GM12891 (cell line): ENCODE data around the gene PADI3.

Experiments used
- POLR2A ChIP-seq: IDR thresholded peaks from 2 replicates; pipeline ENCODE4 v1.6.1; 2011; ENCODE audit warnings: low read depth, low read length, control low read depth
- POLR2AphosphoS5 ChIP-seq: IDR thresholded peaks from 2 replicates; pipeline ENCODE4 v1.6.1; 2011; ENCODE audit warnings: low read depth, low read length, control low read depth
- POU2F2 ChIP-seq: IDR thresholded peaks from 2 replicates; pipeline ENCODE4 v1.6.1; 2011; ENCODE audit warnings: low read depth, mild to moderate bottlenecking, control low read depth, low read length, moderate library complexity
- SPI1 ChIP-seq: IDR thresholded peaks from 2 replicates; pipeline ENCODE4 v1.6.1; 2011; ENCODE audit warnings: low read depth, low read length, control low read depth
- TAF1 ChIP-seq: IDR thresholded peaks from 2 replicates; pipeline ENCODE4 v1.6.1; 2011; ENCODE audit warnings: low read depth, low read length, control low read depth

DNA sequence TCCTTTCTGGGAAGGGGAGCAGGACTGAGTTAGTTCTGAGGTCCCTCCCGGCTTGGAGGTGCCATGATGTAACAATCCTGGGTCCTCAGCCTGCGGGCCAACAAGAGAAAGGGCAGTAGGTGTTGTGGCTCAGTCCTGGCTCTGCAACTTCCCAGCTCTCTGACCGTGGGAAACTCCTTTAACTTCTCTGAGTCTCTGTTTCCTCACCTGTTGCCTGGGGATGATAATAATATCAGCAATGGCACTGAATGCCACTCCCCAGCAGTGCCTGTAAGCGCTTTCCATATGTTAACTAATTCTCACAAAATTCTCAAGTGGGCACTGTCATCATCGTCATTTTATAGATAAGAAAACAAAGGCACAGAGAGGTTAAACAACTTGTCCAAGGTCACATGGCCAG is 2.3 kb downstream of the PADI3 start:
- TF ChIP-seq TAF1 (no peak), POLR2A (no peak), POLR2AphosphoS5 (no peak), POU2F2 (no peak), SPI1 (no peak)
